ENCODE results near the gene CDKN2AIP.
"Not testable (repeated sequence)": the region's sequence is repeated elsewhere in the genome, so short reads cannot be mapped to it uniquely, and the experiment has no call there.

The CDKN2AIP gene

GRCh38 chr4:183478926-183479325 is 34.5 kb downstream of the CDKN2AIP start:
- TF ChIP-seq ZNF274 (IDR thresholded peaks at IDR 0.05; ENCODE audit: low read depth, low read length) = no peak
- H3K4me3 ChIP-seq (ENCODE audit: low read length) = no peak overlapping the region

DNA sequence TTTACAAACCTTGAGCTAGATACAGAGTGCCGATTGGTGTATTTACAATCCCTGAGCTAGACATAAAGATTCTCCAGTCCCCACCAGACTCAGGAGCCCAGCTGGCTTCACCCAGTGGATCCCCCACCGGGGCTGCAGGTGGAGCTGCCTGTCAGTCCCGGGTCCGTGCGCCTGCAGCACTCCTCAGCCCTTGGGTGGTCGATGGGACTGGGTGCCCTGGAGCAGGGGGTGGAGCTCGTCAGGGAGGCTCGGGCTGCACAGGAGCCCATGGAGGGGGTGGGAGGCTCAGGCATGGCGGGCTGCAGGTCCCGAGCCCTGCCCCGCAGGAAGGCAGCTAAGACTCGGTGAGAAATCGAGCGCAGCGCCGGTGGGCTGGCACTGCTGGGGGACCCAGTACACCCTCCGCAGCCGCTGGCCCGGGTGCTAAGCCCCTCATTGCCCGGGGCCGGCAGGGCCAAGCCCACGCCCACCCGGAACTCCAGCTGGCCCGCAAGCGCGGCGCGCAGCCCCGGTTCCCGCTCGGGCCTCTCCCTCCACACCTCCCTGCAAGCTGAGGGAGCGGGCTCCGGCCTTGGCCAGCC is 38.2 kb downstream of the CDKN2AIP start:
- not testable (repeated sequence) for H3K4me3 ChIP-seq (ENCODE audit: low read length)

GRCh38 chr4:183483997-183484396 is 39.6 kb downstream of the CDKN2AIP start:
- no peak overlapping the region for H3K4me3 ChIP-seq (ENCODE audit: low read length)
- no peak for TF ChIP-seq ZNF274 (IDR thresholded peaks at IDR 0.05; ENCODE audit: low read depth, low read length)

- no peak overlapping the region for H3K4me3 ChIP-seq (ENCODE audit: low read length)
- no peak for TF ChIP-seq ZNF274 (IDR thresholded peaks at IDR 0.05; ENCODE audit: low read depth, low read length)
These were observed 41.1 kb downstream of the CDKN2AIP start for GRCh38 chr4:183485411-183486160.

DNA sequence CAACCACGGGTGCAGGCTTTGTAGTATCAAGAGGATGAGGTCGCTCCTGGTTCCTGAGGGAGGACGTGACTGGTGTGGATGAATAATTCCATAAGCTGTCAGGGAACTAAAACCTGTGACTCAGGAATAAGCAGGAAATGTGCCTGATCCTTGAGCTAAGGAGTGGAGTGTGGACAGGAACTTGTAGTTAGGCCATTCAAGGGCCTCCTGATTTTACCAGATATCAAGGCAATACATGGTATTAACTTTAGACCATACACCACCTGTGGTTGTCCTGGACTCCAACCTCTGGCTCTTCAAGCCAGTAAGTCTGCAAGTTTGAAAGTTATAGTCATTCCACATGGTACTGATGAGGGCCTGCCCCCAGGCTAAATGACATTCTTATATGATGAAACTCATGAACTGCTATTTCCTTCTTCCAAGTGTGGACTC is 48.4 kb downstream of the CDKN2AIP start:
- H3K4me3 ChIP-seq (ENCODE audit: low read length) = no peak overlapping the region
- no peak for TF ChIP-seq ZNF274 (IDR thresholded peaks at IDR 0.05; ENCODE audit: low read depth, low read length)

DNA sequence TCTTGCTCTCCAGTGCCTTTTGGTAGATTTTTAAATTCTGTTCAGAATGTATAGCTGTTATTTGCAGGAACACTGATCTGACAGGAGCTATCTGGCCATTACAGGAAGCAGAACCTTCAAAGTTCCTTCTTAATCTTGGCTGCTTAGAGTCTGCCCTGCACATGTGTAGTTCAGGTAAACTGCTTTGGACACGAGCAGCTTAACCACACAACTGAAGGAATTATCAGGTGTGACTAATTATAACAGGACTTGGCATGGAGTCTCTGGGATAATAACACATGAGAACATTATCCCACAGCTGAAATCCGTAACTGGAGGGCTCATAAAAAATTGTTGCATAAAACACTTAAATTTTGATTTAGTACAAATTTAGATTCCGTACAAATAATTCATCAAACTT is 48.8 kb downstream of the CDKN2AIP start:
- no peak overlapping the region for H3K4me3 ChIP-seq (ENCODE audit: low read length)
- TF ChIP-seq ZNF274 (IDR thresholded peaks at IDR 0.05; ENCODE audit: low read depth, low read length) = no peak

GRCh38 chr4:183495184-183495583 is 50.7 kb downstream of the CDKN2AIP start:
- TF ChIP-seq ZNF274 (IDR thresholded peaks at IDR 0.05; ENCODE audit: low read depth, low read length) = no peak
- H3K4me3 ChIP-seq (ENCODE audit: low read length) = no peak overlapping the region

Measured in GM08714 (cell line).